ENCODE data around the gene CHMP4A. TPM values are rescaled to one million over a fixed set of nuclear protein-coding genes. Genes with fewer than 3 reads are reported as not detected.

CHMP4A gene
- total RNA-seq = 10 to 100 TPM; 71.7 to 85.5 (median 85.4) TPM

DNA sequence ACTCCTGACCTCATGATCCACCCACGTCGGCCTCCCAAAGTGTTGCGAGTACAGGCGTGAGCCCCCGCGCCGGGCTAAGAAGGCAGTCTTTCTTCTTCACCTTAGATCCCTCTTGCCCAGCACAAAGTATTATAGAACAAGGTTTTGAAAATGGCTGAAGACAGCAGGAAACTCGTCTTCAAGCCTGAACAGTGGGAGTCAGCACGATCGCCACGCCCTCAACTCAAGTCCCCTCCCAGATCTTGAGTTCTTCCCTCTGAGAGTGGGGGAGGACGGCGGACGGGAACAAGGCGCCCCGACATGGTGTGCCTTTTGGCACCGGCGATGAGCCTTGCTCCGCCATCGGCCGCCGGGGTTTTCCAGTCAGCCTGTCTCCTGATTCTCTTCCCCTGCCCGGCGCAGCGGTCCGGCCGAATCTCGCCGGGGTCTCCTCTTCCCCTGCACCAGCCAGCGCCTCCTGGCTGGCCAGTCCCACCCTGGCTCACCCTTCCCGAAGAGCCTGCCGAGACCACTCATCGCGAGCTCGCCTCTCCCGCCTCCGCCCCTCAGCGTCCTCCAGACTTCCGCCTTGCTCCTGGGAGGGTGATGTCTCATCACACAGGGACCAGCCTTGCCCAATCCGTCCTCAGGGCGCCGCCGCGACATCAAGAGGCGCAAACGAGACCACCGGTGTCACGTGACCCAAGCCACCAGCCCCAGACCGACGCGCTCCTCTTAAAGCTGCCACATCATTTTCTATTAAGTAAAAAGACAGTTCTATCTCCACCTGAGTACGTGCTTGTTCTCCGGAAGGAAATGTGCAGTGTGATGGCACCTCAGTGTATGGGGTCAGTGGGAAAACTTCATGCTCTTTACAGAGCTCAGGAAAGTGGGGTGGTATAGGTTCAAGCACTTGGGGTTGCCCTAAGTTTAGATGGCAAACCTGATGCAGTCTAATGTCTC, at the start of gene CHMP4A:
Gene CHMP4A (minus strand): TSS at position 565 of the 942 bp plus-strand sequence. CDS start 49 bp downstream, at position 516.
- DNase-seq (peak; percentile 92), ATAC-seq (peak; percentile 84 to 86)
- Mint-ChIP-seq H3K4me1 (ENCODE audit: low read depth) (peaks cover 55% of the 10 kb centered on the region), H3K4me3 (peak within 1 kb of the TSS; percentile 90), H3K36me3 (ENCODE audit: insufficient read depth) (peaks cover 27% of the 10 kb centered on the region), H3K27me3 (ENCODE audit: low read depth) (no peaks in the 10 kb centered on the region), H3K9me3 (no peaks in the 10 kb centered on the region)

DNA sequence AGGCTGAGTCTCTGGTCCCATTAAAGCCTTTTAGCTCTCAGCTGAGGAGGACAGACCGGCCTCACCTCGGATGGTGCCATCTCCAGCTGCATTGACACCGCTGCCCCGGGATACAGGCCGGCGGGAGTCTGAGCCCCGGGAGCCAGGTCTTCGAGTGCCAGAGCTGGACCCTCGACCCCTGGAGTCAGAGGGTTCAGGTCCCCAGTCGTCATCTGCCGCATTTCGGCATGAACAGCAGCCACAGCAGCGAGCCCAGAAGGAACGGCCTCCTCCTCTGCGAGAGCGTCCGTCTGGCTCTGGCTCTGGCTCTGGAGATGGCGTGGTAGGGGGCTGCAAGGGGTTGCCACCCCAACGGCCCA, 48.7 kb upstream of the CHMP4A start:
- DNase-seq (no peak), ATAC-seq (no peak)
- no peaks in the 10 kb centered on the region for H3K27me3 Mint-ChIP-seq (ENCODE audit: low read depth)
- H3K4me1 Mint-ChIP-seq (ENCODE audit: low read depth) = no peaks in the 10 kb centered on the region
- H3K4me3 Mint-ChIP-seq = no peak overlapping the region
- H3K36me3 Mint-ChIP-seq (ENCODE audit: insufficient read depth) = peaks cover 13% of the 10 kb centered on the region
- H3K9me3 Mint-ChIP-seq = no peaks in the 10 kb centered on the region

DNA sequence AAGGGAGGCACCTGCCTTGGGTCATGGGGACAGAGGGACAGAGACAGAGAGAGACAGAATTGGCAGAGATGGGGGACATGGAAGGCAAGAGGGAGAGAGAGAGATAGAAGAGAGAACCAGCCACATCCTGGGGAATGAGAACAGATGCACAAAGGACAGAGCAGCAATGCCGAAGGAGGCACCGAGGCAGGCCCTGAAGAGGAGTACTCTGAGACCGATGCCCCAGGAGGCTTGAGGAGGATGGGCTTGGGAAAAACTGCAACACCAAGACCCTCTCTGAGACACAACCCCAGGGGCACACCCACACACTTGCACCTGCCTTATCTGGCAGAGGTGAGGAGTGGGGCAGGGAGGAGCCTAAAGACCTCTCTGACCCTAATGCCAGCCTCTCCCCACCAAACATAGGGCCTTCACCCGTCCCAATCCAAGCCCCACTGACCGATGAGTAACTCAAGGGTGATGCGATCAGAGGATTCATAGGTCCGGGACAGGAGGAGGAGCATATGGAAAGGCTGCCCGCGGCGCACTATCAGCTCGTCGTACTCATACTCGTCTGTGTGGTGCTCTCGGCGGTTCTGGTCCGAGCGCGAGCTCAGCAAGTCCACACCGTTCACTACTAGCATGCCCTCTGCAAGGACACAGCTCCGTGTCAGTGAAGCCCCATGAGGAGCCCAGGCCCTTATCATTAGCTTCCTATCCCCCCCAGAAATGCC, 48.1 kb upstream of the CHMP4A start:
- H3K9me3 Mint-ChIP-seq = no peaks in the 10 kb centered on the region

GRCh38 chr14:24260780-24261157, 47.5 kb upstream of the CHMP4A start:
- H3K9me3 Mint-ChIP-seq = no peaks in the 10 kb centered on the region
- peaks cover 7% of the 10 kb centered on the region for H3K36me3 Mint-ChIP-seq (ENCODE audit: insufficient read depth)
- no peaks in the 10 kb centered on the region for H3K27me3 Mint-ChIP-seq (ENCODE audit: low read depth)
- no peaks in the 10 kb centered on the region for H3K4me1 Mint-ChIP-seq (ENCODE audit: low read depth)
- ATAC-seq = no peak
- DNase-seq = no peak
- H3K4me3 Mint-ChIP-seq = no peak overlapping the region

More for the DNA sequence above, 48.1 kb upstream of the CHMP4A start:
- ATAC-seq (no peak), DNase-seq (no peak)
- Mint-ChIP-seq H3K4me3 (no peak overlapping the region), H3K27me3 (ENCODE audit: low read depth) (no peaks in the 10 kb centered on the region), H3K36me3 (ENCODE audit: insufficient read depth) (peaks cover 8% of the 10 kb centered on the region), H3K4me1 (ENCODE audit: low read depth) (no peaks in the 10 kb centered on the region)

DNA sequence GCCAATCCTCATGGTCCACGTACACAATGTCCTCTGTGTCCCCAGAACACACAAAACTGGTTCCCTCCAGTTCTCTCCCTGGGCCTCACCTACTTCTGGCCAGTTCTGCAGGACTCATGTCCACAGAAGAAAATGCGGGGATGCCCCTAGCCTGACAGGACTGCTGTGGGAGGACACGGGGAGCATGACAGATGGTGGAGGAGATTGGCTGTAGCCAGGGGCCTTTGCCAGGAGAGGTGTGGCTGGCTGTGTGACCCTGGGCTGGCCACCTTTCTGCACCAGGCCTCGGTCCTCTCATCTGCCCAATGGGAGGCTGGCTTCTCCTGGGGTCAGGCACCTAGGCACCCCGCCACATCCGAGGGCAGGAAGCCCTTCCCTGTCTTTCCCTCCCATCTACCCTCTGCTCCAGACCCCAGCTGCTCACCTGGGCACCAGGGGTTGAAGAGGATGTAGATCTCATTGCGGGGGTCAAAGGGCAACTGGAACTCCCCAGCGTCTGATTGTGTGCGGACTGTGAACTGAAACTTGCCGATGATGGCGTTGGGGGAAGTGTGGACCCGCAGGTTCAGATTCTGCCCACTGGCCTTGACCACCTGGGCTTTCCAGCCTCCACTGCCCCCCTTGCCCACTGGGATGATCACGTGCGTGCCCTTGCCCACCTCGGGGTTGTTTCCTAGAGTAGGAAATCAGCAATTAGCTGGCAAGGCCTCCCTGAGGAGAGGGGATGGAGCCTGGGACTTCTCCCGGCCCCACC, 46.9 kb upstream of the CHMP4A start:
- Mint-ChIP-seq H3K4me1 (ENCODE audit: low read depth) (no peaks in the 10 kb centered on the region), H3K27me3 (ENCODE audit: low read depth) (no peaks in the 10 kb centered on the region), H3K9me3 (no peaks in the 10 kb centered on the region), H3K4me3 (no peak overlapping the region), H3K36me3 (ENCODE audit: insufficient read depth) (peaks cover 10% of the 10 kb centered on the region)
- DNase-seq (no peak), ATAC-seq (no peak)

GRCh38 chr14:24259282-24260025, 46.2 kb upstream of the CHMP4A start:
- H3K4me1 Mint-ChIP-seq (ENCODE audit: low read depth) = no peaks in the 10 kb centered on the region
- no peak for DNase-seq
- peaks cover 12% of the 10 kb centered on the region for H3K36me3 Mint-ChIP-seq (ENCODE audit: insufficient read depth)
- H3K27me3 Mint-ChIP-seq (ENCODE audit: low read depth) = no peaks in the 10 kb centered on the region
- H3K9me3 Mint-ChIP-seq = no peaks in the 10 kb centered on the region
- H3K4me3 Mint-ChIP-seq = no peak overlapping the region
- no peak for ATAC-seq

- H3K4me1 Mint-ChIP-seq (ENCODE audit: low read depth) = no peaks in the 10 kb centered on the region
- H3K9me3 Mint-ChIP-seq = no peaks in the 10 kb centered on the region
- H3K27me3 Mint-ChIP-seq (ENCODE audit: low read depth) = no peaks in the 10 kb centered on the region
- peaks cover 18% of the 10 kb centered on the region for H3K36me3 Mint-ChIP-seq (ENCODE audit: insufficient read depth)
- no peak for DNase-seq
- no peak overlapping the region for H3K4me3 Mint-ChIP-seq
- ATAC-seq = no peak
These were observed 45.4 kb upstream of the CHMP4A start for GRCh38 chr14:24258548-24259265.

DNA sequence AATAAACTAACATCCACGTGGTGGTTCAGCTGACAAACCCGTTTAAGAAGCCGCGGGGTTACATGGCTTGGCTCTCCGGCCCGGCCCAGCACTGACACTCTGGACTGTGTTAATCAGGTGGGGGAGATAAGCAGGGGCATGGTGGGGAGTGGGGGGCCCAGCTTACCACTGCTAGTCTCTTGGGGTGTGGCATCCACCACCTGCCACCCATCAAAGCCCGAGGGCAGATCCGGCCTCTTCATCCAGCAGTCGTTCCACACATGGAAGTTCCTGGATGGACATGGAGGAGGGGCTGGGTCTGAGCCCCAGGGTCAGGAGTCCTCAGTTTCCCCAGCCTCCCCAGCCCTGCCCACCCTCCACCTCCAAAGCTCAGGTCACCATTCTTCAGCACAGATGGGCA, 44.8 kb upstream of the CHMP4A start:
- no peaks in the 10 kb centered on the region for H3K9me3 Mint-ChIP-seq
- no peak overlapping the region for H3K4me3 Mint-ChIP-seq
- H3K36me3 Mint-ChIP-seq (ENCODE audit: insufficient read depth) = peaks cover 19% of the 10 kb centered on the region
- no peaks in the 10 kb centered on the region for H3K27me3 Mint-ChIP-seq (ENCODE audit: low read depth)
- H3K4me1 Mint-ChIP-seq (ENCODE audit: low read depth) = no peaks in the 10 kb centered on the region
- ATAC-seq = no peak
- no peak for DNase-seq

GRCh38 chr14:24256960-24257359, 43.7 kb upstream of the CHMP4A start:
- Mint-ChIP-seq H3K36me3 (ENCODE audit: insufficient read depth) (peaks cover 15% of the 10 kb centered on the region), H3K27me3 (ENCODE audit: low read depth) (no peaks in the 10 kb centered on the region), H3K9me3 (no peaks in the 10 kb centered on the region), H3K4me3 (no peak overlapping the region), H3K4me1 (ENCODE audit: low read depth) (no peaks in the 10 kb centered on the region)
- no peak for DNase-seq
- ATAC-seq = no peak

GRCh38 chr14:24255931-24256711, 42.8 kb upstream of the CHMP4A start:
- no peak for DNase-seq
- Mint-ChIP-seq H3K4me1 (ENCODE audit: low read depth) (no peaks in the 10 kb centered on the region), H3K27me3 (ENCODE audit: low read depth) (no peaks in the 10 kb centered on the region), H3K9me3 (no peaks in the 10 kb centered on the region), H3K4me3 (no peak overlapping the region), H3K36me3 (ENCODE audit: insufficient read depth) (peaks cover 15% of the 10 kb centered on the region)
- ATAC-seq = no peak

DNA sequence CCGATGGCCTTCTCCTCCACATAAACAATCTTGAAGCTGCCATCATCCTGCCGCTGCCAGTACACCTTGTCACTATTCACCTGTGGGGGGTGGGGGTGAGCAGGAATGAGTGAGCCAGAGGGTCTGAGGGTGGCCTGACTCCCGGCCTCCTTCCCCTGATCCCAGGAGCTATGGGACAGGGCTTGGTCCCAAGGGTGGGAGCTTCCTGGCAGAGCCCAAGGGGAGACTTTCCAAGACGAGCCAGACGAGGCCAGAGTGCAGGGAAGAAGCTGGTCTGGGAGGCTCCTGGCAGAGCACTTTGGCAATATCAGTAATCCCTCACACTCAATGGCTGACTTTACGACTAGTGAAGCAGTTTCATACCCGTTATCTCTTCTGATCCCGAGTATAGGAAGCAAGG, 42.1 kb upstream of the CHMP4A start:
- H3K4me1 Mint-ChIP-seq (ENCODE audit: low read depth) = peaks cover 5% of the 10 kb centered on the region

DNA sequence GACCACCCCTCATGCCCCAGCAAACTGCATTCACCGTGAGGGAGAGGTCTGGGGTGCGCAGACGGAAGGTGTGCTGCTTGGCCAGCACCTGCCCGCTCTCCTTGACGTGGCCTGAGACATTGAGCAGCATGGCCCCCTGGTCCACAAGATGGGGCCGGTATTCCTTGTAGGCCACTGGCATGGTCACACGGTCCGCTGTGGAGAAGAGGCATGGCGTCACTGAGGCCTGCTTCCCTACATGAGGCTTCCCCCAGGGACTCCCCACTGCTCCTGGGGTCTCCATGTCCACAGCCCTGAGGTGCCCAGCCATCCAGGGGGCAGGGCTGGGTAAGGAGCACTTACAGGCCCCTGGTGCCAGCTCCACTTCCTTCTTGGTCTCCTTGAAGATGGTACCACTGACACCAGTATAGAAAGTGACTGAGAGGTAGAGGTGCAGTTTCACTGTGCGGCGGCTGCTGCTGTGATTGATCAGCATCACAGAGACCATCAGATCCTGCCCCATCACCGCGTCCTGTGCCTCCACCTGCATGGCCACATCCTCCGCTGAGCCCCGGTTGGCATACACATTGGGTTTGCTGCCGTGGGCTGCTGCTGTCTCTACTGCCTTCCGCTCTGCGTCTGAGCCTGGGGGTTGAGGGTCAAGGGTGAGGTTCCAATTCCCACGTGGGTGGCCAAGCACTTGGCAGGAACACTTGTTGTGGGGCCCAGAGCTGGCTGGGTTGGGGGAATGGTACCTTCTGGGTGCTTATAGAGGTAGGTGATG, 41.5 kb upstream of the CHMP4A start:
- no peaks in the 10 kb centered on the region for H3K27me3 Mint-ChIP-seq (ENCODE audit: low read depth)
- no peak overlapping the region for H3K4me3 Mint-ChIP-seq
- peaks cover 11% of the 10 kb centered on the region for H3K4me1 Mint-ChIP-seq (ENCODE audit: low read depth)
- H3K9me3 Mint-ChIP-seq = no peaks in the 10 kb centered on the region
- ATAC-seq (no peak), DNase-seq (no peak)
- peaks cover 13% of the 10 kb centered on the region for H3K36me3 Mint-ChIP-seq (ENCODE audit: insufficient read depth)

More for the DNA sequence above, 42.1 kb upstream of the CHMP4A start:
- ATAC-seq (no peak), DNase-seq (no peak)
- H3K4me3 Mint-ChIP-seq = no peak overlapping the region
- no peaks in the 10 kb centered on the region for H3K27me3 Mint-ChIP-seq (ENCODE audit: low read depth)
- H3K9me3 Mint-ChIP-seq = no peaks in the 10 kb centered on the region
- H3K36me3 Mint-ChIP-seq (ENCODE audit: insufficient read depth) = peaks cover 13% of the 10 kb centered on the region
